Mucosa of rectum (tissue), 2 donors: ENCODE measurements around the gene KCNJ12.

Experiments used
- H3K27ac ChIP-seq, 2 donors: one replicate each; pipeline ENCODE4 v1.7.0; 2013; ENCODE audit warnings: inconsistent platforms in 2 of 2, low read depth in 2 of 2, low read length in 2 of 2
- H3K27me3 ChIP-seq, 2 donors: one replicate each; pipeline ENCODE4 v1.7.0; 2013; ENCODE audit warnings: low read length in 2 of 2; ENCODE audit not compliant: control insufficient read depth in 2 of 2, insufficient read depth in 2 of 2
- H3K36me3 ChIP-seq, 2 donors: one replicate each; pipeline ENCODE4 v1.7.0; 2013; ENCODE audit warnings: low read length in 2 of 2; ENCODE audit not compliant: control insufficient read depth in 2 of 2, insufficient read depth in 2 of 2
- H3K4me1 ChIP-seq, 2 donors: one replicate each; pipeline ENCODE4 v1.7.0; 2013; ENCODE audit warnings: low read length in 2 of 2, mild to moderate bottlenecking in 1 of 2; ENCODE audit not compliant: control insufficient read depth in 2 of 2, insufficient read depth in 2 of 2
- H3K4me3 ChIP-seq, 2 donors: one replicate each; pipeline ENCODE4 v1.7.0; 2013; ENCODE audit warnings: low read length in 2 of 2
- H3K9ac ChIP-seq, 2 donors: one replicate each; pipeline ENCODE4 v1.7.0; 2013; ENCODE audit warnings: low read length in 2 of 2, low read depth in 1 of 2, mild to moderate bottlenecking in 1 of 2
- H3K9me3 ChIP-seq, 2 donors: one replicate each; pipeline ENCODE4 v1.7.0; 2013; ENCODE audit warnings: low read length in 2 of 2; ENCODE audit not compliant: control insufficient read depth in 2 of 2
- donor health status: healthy.
- donor health status: Normal muscosa, but diverticular disease.

Gene KCNJ12

GRCh38 chr17:21460358-21460757 is 84.2 kb downstream of the KCNJ12 start:
- Histone ChIP-seq H3K4me1 (no peaks in the 10 kb centered on the region), H3K27ac (no peak overlapping the region), H3K36me3 (no peaks in the 10 kb centered on the region)

GRCh38 chr17:21462237-21462636 is 86.1 kb downstream of the KCNJ12 start:
- Histone ChIP-seq H3K4me3 (no peak overlapping the region), H3K36me3 (no peaks in the 10 kb centered on the region), H3K4me1 (no peaks in the 10 kb centered on the region), H3K9ac (no peak overlapping the region), H3K9me3 (no peaks in the 10 kb centered on the region), H3K27ac (no peak overlapping the region), H3K27me3 (peaks cover 2 to 4% of the 10 kb centered on the region in 2 donors)

More at GRCh38 chr17:21460358-21460757, 84.2 kb downstream of the KCNJ12 start:
- Histone ChIP-seq H3K27me3 (peaks cover 0 to 4% of the 10 kb centered on the region in 2 donors), H3K4me3 (no peak overlapping the region), H3K9me3 (no peaks in the 10 kb centered on the region), H3K9ac (no peak overlapping the region)

- Histone ChIP-seq H3K4me3 (no peak overlapping the region), H3K4me1 (no peaks in the 10 kb centered on the region), H3K36me3 (no peaks in the 10 kb centered on the region), H3K27ac (no peak overlapping the region), H3K9me3 (no peaks in the 10 kb centered on the region), H3K9ac (no peak overlapping the region), H3K27me3 (peaks cover 2 to 4% of the 10 kb centered on the region in 2 donors)
Measured at GRCh38 chr17:21463204-21463661, 87.1 kb downstream of the KCNJ12 start.

DNA sequence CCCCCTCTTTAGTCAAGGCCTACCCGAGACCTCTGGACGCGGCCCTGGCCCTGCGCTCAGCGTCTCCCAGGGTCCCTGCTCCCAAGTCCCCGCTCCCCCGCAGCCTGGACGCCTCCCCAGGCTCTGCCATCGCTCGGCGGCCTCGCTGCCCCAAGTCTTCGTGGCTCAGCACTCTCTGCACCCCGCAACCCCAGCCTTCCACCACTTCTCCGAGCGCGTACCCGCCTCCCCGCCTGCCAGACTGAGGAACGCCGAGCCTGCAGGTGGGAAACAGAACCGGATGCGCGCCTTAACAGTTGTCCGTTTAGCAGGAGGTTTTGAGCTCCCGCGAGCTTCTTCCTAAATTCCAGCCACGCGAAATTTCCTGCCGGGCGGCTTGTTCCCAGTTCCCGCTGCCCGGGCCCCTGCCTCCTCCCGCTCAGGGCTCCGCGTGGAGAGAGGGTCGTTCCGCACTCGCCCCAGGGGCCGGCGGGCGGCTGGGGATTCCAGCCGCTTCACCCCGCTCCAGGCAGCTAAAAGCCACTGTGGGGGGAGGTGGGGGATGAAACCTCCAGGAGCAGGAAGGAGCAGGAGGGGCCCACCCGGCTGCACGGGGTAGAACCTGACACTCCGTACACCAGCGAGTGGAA is 87.7 kb downstream of the KCNJ12 start:
- Histone ChIP-seq H3K9ac (no peak overlapping the region), H3K27ac (no peak overlapping the region), H3K27me3 (peaks cover 2 to 4% of the 10 kb centered on the region in 2 donors), H3K36me3 (no peaks in the 10 kb centered on the region), H3K4me1 (no peaks in the 10 kb centered on the region), H3K4me3 (no peak overlapping the region), H3K9me3 (no peaks in the 10 kb centered on the region)

DNA sequence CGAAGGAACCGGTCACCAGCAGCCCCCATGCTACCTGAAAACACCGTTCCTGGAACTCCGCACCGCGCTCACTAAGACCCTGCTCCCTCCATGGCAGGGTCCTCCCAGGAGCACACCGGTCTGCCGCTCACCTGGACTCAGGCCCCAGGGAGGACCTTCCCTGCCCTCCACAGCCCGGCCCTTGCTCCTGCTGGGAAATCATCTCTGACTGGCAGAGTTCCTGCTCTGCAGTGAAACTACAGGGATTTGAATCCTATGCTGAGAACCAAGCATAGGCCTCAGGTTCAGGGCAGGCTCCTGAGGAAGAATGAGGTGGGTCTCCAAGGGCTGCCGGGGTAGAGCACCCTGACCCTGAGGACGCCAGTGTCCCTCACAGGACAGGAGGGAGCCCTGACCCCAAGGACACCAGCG is 88.5 kb downstream of the KCNJ12 start:
- H3K4me3 ChIP-seq, result no peak overlapping the region
- H3K9me3 ChIP-seq, result no peaks in the 10 kb centered on the region
- H3K27ac ChIP-seq, result no peak overlapping the region
- H3K27me3 ChIP-seq, result peaks cover 2 to 4% of the 10 kb centered on the region in 2 donors
- no peaks in the 10 kb centered on the region for H3K36me3 ChIP-seq
- no peak overlapping the region for H3K9ac ChIP-seq
- H3K4me1 ChIP-seq, result no peaks in the 10 kb centered on the region

DNA sequence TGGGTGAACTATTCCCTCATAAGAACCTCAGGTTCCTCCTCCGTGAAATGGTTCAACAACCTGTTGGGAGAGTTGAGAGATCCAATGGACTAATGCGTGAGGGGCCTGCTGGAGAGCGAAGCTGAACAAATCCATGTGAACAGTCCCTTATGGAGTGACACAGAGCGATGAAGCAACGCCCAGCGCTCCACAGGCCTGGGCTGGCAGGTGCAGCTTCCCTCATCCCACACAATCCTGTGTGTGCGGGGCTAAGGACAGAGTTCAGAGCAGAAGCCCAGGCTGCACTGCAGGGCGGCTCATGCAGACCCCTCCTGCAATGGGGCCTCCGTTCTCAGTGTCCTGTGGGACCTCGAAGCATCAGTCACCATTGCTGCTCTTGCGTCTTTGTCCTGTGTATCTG is 90.4 kb downstream of the KCNJ12 start:
- Histone ChIP-seq H3K4me3 (no peak overlapping the region), H3K4me1 (no peaks in the 10 kb centered on the region), H3K9me3 (no peaks in the 10 kb centered on the region), H3K36me3 (no peaks in the 10 kb centered on the region), H3K9ac (no peak overlapping the region), H3K27me3 (peaks cover 2 to 4% of the 10 kb centered on the region in 2 donors), H3K27ac (no peak overlapping the region)

DNA sequence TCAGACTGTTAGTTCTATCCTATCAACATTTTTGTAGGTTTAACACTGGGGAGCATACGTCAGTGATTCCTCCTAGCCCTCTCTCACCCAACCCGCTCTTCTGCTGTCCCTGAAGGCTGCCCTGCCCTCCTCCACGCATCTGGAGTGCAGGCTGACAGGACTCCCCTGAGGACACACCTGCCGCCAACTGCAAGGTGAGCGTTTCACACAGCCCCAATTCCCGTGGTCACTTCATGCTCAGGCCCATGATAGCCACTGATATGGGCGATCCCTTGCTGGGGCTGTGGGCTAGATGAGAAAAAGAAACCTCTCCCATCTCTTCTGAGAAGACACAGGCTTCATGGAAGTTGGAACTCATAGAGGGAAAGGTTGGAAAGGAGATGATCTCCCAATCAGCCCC is 91.0 kb downstream of the KCNJ12 start:
- H3K36me3 ChIP-seq, result no peaks in the 10 kb centered on the region
- H3K9me3 ChIP-seq, result no peaks in the 10 kb centered on the region
- H3K4me1 ChIP-seq, result no peaks in the 10 kb centered on the region
- no peak overlapping the region for H3K27ac ChIP-seq
- peaks cover 2 to 4% of the 10 kb centered on the region in 2 donors for H3K27me3 ChIP-seq
- no peak overlapping the region for H3K4me3 ChIP-seq
- no peak overlapping the region for H3K9ac ChIP-seq

GRCh38 chr17:21467739-21468490 is 91.8 kb downstream of the KCNJ12 start:
- Histone ChIP-seq H3K9me3 (no peaks in the 10 kb centered on the region), H3K36me3 (no peaks in the 10 kb centered on the region), H3K4me3 (no peak overlapping the region), H3K9ac (no peak overlapping the region), H3K27ac (no peak overlapping the region), H3K27me3 (peaks cover 4% of the 10 kb centered on the region in 2 donors), H3K4me1 (no peaks in the 10 kb centered on the region)
